SKM-1 treated with dmso at 0.1 percent for 144 hours (cell line): ENCODE results near the gene PAF1.
"Not testable (repeated sequence)": the region's sequence is repeated elsewhere in the genome, so short reads cannot be mapped to it uniquely, and the experiment has no call there.

Experiments used
- DNase-seq: peaks from one replicate; lab custom pipeline; 2025; ENCODE audit not compliant: unreplicated experiment; lab: John Stamatoyannopoulos, UW

PAF1 gene

GRCh38 chr19:39356647-39357046, 34.3 kb downstream of the PAF1 start:
- no peak for DNase-seq

- no peak for DNase-seq
Measured at GRCh38 chr19:39356073-39356472, 34.8 kb downstream of the PAF1 start.

- DNase-seq: no peak
Measured at GRCh38 chr19:39355253-39355652, 35.7 kb downstream of the PAF1 start.

- DNase-seq: no peak
Measured at GRCh38 chr19:39352381-39353255, 38.3 kb downstream of the PAF1 start.

- no peak for DNase-seq
Measured at GRCh38 chr19:39351537-39352064, 39.3 kb downstream of the PAF1 start.

GRCh38 chr19:39350156-39350555, 40.8 kb downstream of the PAF1 start:
- no peak for DNase-seq

GRCh38 chr19:39349326-39349725, 41.6 kb downstream of the PAF1 start:
- DNase-seq: no peak

GRCh38 chr19:39347332-39348164, 43.4 kb downstream of the PAF1 start:
- no peak for DNase-seq

- DNase-seq: no peak
Measured at GRCh38 chr19:39345956-39346355, 45.0 kb downstream of the PAF1 start.

GRCh38 chr19:39342647-39343305, 48.1 kb downstream of the PAF1 start:
- DNase-seq: no peak

GRCh38 chr19:39341719-39342604, 48.9 kb downstream of the PAF1 start, which contains the start of gene SAMD4B:
TSS of gene SAMD4B (plus strand) at chr19:39342421. CDS start at chr19:39356894, 14,473 bp downstream.
- peak; percentile 98 for DNase-seq

GRCh38 chr19:39341129-39341718, 49.7 kb downstream of the PAF1 start:
- no peak for DNase-seq

GRCh38 chr19:39340156-39340555, 50.8 kb downstream of the PAF1 start:
- DNase-seq: not testable (repeated sequence)

GRCh38 chr19:39339674-39340073, 51.2 kb downstream of the PAF1 start:
- no peak for DNase-seq

GRCh38 chr19:39336483-39336882, 54.4 kb downstream of the PAF1 start:
- no peak for DNase-seq
